Bronchial epithelial cell (primary cell): ENCODE results near the gene EPN2. TPM values are rescaled to one million over a fixed set of nuclear protein-coding genes. Genes with fewer than 3 reads are reported as not detected.

Experiments
- DNase-seq: peaks from one replicate; pipeline ENCODE4 v3.0.0-alpha.2; 2010; ENCODE audit warnings: low read depth
- FAIRE-seq: peaks from 2 replicates; lab custom pipeline; 2011; peaks lifted over from hg19 to GRCh38; lab: Jason Lieb, UNC
- H3K27me3 ChIP-seq: 2 replicates; pipeline ENCODE4 v1.5.1; 2011; ENCODE audit warnings: low read length; ENCODE audit not compliant: control insufficient read depth, insufficient read depth
- H3K36me3 ChIP-seq: 2 replicates; pipeline ENCODE4 v1.5.1; 2011; ENCODE audit warnings: low read length; ENCODE audit not compliant: control insufficient read depth, insufficient read depth
- H3K4me3 ChIP-seq: 2 replicates; pipeline ENCODE4 v1.5.1; 2011; ENCODE audit warnings: mild to moderate bottlenecking, low read depth, low read length, control low read depth
- total RNA-seq: library from RNA; depleted of rRNA; stranded (reverse); fragments of >200 nt; gene quantifications from 2 replicates; pipeline ENCODE4 v1.2.1, GENCODE V29; 2014
- TF ChIP-seq, protein P1 (sequence below): IDR thresholded peaks from 2 replicates; pipeline ENCODE4 v1.5.1; 2011; ENCODE audit warnings: mild to moderate bottlenecking, moderate library complexity, low read length, control low read depth, inconsistent platforms; ENCODE audit not compliant: insufficient read depth, severe bottlenecking

The EPN2 gene
- total RNA-seq, 1 donor from 2014 or later = 13.7 TPM

DNA sequence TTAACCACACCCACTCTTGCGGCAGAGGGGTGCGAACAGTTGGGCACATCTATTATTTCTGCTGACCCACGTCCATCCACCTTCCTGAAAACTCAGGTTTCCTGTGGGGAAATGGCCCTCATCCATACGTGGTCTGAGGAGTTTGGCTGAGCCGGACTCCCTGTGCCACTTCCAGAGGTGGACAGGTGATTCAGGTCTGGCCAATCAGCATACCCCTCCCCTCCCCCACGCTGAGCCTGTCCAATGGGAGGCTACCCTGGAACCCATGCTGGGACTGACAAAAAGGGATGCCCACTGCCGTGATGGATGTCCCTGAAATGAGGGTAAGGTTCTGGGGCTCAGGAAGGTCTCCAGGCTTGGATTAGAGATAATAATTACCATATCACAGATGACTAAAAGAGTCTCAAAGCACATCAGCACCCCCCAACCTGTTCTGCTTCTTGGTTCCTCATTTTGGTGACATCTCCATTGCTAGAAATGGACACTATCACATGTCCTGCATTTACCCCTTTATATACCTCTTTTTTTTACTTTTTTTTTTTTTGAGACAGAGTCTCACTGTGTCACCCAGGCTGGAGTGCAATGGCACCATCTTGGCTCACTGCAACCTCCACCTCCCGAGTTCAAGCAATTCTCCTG lies 135.8 kb downstream of the EPN2 start:
- DNase-seq (no peak), FAIRE-seq (peak; percentile 50)
- TF ChIP-seq, protein P1, sequence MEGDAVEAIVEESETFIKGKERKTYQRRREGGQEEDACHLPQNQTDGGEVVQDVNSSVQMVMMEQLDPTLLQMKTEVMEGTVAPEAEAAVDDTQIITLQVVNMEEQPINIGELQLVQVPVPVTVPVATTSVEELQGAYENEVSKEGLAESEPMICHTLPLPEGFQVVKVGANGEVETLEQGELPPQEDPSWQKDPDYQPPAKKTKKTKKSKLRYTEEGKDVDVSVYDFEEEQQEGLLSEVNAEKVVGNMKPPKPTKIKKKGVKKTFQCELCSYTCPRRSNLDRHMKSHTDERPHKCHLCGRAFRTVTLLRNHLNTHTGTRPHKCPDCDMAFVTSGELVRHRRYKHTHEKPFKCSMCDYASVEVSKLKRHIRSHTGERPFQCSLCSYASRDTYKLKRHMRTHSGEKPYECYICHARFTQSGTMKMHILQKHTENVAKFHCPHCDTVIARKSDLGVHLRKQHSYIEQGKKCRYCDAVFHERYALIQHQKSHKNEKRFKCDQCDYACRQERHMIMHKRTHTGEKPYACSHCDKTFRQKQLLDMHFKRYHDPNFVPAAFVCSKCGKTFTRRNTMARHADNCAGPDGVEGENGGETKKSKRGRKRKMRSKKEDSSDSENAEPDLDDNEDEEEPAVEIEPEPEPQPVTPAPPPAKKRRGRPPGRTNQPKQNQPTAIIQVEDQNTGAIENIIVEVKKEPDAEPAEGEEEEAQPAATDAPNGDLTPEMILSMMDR = no peak
- Histone ChIP-seq H3K4me3 (no peak overlapping the region), H3K27me3 (no peaks in the 10 kb centered on the region), H3K36me3 (no peaks in the 10 kb centered on the region)

DNA sequence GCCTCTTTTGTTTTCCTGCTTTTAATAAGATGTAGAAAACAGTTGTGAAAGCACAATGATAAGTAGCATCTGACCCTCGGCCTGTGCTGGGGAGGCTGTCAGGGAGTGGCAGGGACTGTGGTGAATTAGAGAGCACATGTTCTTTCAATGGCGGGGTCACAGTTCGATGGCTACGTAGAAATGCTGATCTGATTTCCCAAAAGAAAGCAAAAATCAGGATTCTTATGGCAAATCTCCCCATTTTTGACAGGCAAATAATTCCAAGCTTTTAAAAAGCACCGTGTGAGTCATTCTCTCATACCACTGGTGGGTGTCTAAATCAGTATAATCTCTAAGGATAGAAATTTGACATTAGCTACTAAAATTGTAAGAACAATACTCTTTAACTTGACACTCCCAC lies 137.0 kb downstream of the EPN2 start:
- H3K4me3 ChIP-seq = no peak overlapping the region
- TF ChIP-seq, protein P1 = no peak
- H3K36me3 ChIP-seq = no peaks in the 10 kb centered on the region
- FAIRE-seq (no peak), DNase-seq (no peak)
- H3K27me3 ChIP-seq = no peaks in the 10 kb centered on the region

DNA sequence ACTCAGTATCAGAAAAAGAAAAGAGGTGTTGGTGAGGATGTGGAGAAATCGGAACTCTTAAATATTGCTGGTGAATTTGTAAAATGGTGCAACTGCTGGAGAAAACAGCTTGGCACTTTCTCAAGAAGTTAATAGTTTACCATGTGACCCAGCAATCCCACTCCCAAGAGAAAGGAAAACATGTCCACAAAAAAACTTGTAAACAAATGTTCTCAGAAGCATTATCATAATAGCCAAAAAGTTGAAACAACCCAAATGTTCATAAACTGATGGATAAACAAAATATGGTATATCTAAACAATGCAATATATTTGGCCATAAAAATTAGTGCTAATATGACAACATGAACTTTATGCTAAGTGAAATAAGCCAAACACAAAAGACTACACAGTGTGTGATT lies 138.6 kb downstream of the EPN2 start:
- H3K27me3 ChIP-seq = no peaks in the 10 kb centered on the region
- DNase-seq (no peak), FAIRE-seq (no peak)
- H3K4me3 ChIP-seq = no peak overlapping the region
- H3K36me3 ChIP-seq = peaks cover 7% of the 10 kb centered on the region
- TF ChIP-seq, protein P1 = no peak

DNA sequence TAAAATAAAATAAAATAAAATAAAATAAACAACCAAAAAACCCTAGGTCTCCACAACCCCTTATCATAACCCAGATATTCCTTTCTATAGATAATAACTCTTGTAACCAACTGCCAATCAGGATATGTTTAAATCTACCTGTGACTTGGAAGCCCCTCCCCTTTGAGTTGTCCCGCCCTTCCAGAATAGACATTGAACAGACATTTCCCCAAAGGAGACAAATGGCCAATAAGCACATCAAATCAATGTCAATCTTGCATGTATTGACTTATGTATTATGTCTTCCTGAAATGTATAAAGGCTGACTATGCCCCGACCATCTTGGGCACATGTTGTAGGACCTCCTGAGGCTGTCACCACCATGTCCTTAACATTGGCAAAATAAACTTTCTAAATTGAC lies 139.6 kb downstream of the EPN2 start:
- H3K36me3 ChIP-seq = peaks cover 18% of the 10 kb centered on the region
- H3K4me3 ChIP-seq = peak overlapping the region; percentile 88
- peak; percentile 72 for DNase-seq
- H3K27me3 ChIP-seq = no peaks in the 10 kb centered on the region
- TF ChIP-seq, protein P1 = no peak
- no peak for FAIRE-seq

DNA sequence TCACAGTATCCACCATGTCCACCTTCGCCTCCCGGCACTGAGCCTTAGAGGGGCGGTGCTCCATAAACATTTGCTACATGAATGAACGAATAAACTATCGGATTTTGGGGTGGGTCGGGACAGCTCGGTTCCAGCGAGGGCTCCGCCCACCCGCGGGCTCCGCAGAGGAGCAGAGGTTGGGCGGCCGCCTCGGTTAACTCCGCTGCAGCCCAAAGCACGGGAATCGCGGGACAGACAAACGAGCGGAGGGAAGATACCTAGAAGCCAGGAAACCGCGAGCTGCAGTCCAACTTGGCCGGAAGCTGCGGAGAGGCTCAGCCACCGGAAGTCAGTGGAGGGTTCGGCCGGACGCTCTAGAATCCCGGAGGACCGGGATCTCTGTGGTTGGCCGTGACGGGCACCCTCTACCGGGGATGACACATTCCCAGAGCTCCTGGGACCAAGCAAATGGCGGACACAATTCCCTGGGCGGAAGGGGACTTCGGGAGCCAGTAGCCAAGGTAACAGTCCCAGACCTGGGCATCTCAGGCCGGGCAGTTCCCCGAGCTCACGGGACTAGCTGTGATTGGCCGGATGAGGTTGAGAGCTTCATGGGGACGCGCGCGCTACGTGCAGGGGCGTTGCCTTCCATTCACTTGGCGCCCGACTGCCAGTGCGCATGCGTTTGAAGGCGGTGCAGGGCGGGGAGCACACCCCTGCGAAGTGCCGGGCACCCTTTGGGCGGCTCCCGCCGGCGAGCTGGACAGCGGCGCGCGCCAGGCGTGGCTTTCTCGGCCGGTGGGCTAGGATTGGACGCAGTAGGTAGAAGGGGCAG lies 140.6 kb downstream of the EPN2 start:
- Histone ChIP-seq H3K27me3 (no peaks in the 10 kb centered on the region), H3K36me3 (peaks cover 24% of the 10 kb centered on the region), H3K4me3 (peak overlapping the region; percentile 88)
- FAIRE-seq (no peak), DNase-seq (peak; percentile 96)
- TF ChIP-seq, protein P1 = no peak
